ENCODE data around the gene SMIM27. TPM values are rescaled to one million over a fixed set of nuclear protein-coding genes. Genes with fewer than 3 reads are reported as not detected.

The SMIM27 gene
- total RNA-seq, 1 experiment from 2014 or later = 6.5 TPM

- peaks cover 13% of the 10 kb centered on the region for H3K4me1 ChIP-seq (ENCODE audit: insufficient read depth, low read length, poor library complexity, severe bottlenecking)
- H3K27ac ChIP-seq (ENCODE audit: low read depth, low read length, poor library complexity, severe bottlenecking) = peak overlapping the region; percentile 73
- TF ChIP-seq EZH2 (IDR thresholded peaks at IDR 0.05; ENCODE audit: borderline replicate concordance, low read depth, low read length, poor library complexity, severe bottlenecking) = no peak
- no peak for TF ChIP-seq CTCF (conservative IDR thresholded peaks at IDR 0.05; ENCODE audit: low read depth, low read length)
- H3K4me3 ChIP-seq (ENCODE audit: low read depth, low read length, poor library complexity, severe bottlenecking) = peak overlapping the region; percentile 69
- DNase-seq (ENCODE audit: low spot score) = no peak
- no TSS peak for BruUV-seq (replicated peaks)
- H3K27me3 ChIP-seq (replicated peaks; ENCODE audit: insufficient read depth, low read depth, low read length, poor library complexity) = no peaks in the 10 kb centered on the region
- H3K9me3 ChIP-seq (ENCODE audit: low read depth, low read length, poor library complexity, severe bottlenecking) = no peaks in the 10 kb centered on the region
- ChIA-PET POLR2A (ENCODE audit: low non-redundant PET) (interaction anchor here (0.6 kb wide), 1 partner anchor 609 kb away, joined by 3 read pairs; no protein-coding TSS in a partner anchor), CTCF (interaction anchor here (0.6 to 2.3 kb wide), 4 partner anchors 23 to 147 kb away, joined by 3 to 32 read pairs (median 4); no protein-coding TSS in a partner anchor)
- H3K36me3 ChIP-seq (ENCODE audit: insufficient read depth, low read length, poor library complexity, severe bottlenecking) = no peaks in the 10 kb centered on the region
- intact Hi-C loops (cut with micrococcal nuclease; ENCODE audit: unreplicated experiment) = loop anchor here (2.0 to 10.0 kb wide), 2 partner anchors 49 to 147 kb away; partner anchors contain the start of gene NDUFB6
These were observed 26.5 kb upstream of the SMIM27 start for GRCh38 chr9:32525709-32526030.

- H3K27ac ChIP-seq (ENCODE audit: low read depth, low read length, poor library complexity, severe bottlenecking) = peak within 1 kb of the TSS; percentile 73
- POLR2A ChIA-PET (ENCODE audit: low non-redundant PET) = interaction anchor here (0.6 kb wide), 1 partner anchor 609 kb away, joined by 3 read pairs; no protein-coding TSS in a partner anchor
- peak within 1 kb of the TSS; percentile 69 for H3K4me3 ChIP-seq (ENCODE audit: low read depth, low read length, poor library complexity, severe bottlenecking)
- H3K36me3 ChIP-seq (ENCODE audit: insufficient read depth, low read length, poor library complexity, severe bottlenecking) = no peaks in the 10 kb centered on the region
- no peaks in the 10 kb centered on the region for H3K9me3 ChIP-seq (ENCODE audit: low read depth, low read length, poor library complexity, severe bottlenecking)
- no TSS peak for BruUV-seq (replicated peaks)
- no peaks in the 10 kb centered on the region for H3K27me3 ChIP-seq (replicated peaks; ENCODE audit: insufficient read depth, low read depth, low read length, poor library complexity)
- DNase-seq (ENCODE audit: low spot score) = peak; percentile 96
- H3K4me1 ChIP-seq (ENCODE audit: insufficient read depth, low read length, poor library complexity, severe bottlenecking) = peaks cover 13% of the 10 kb centered on the region
- no peak for TF ChIP-seq EZH2 (IDR thresholded peaks at IDR 0.05; ENCODE audit: borderline replicate concordance, low read depth, low read length, poor library complexity, severe bottlenecking)
- TF ChIP-seq CTCF (conservative IDR thresholded peaks at IDR 0.05; ENCODE audit: low read depth, low read length) = peak; percentile 70
- CTCF ChIA-PET = interaction anchor here (0.6 to 2.3 kb wide), 5 partner anchors 23 to 148 kb away, joined by 3 to 32 read pairs (median 5); no protein-coding TSS in a partner anchor
- intact Hi-C loops (cut with micrococcal nuclease; ENCODE audit: unreplicated experiment) = loop anchor here (2.0 to 10.0 kb wide), 2 partner anchors 49 to 147 kb away; partner anchors contain the start of gene NDUFB6
These were observed 26.0 kb upstream of the SMIM27 start, which contains the start of gene RIGI for GRCh38 chr9:32526041-32526706. Gene RIGI (minus strand): TSS chr9:32526196. CDS start chr9:32526166, 30 bp downstream.

GRCh38 chr9:32526707-32527048 is 25.4 kb upstream of the SMIM27 start:
- TF ChIP-seq CTCF (conservative IDR thresholded peaks at IDR 0.05; ENCODE audit: low read depth, low read length) (no peak), EZH2 (IDR thresholded peaks at IDR 0.05; ENCODE audit: borderline replicate concordance, low read depth, low read length, poor library complexity, severe bottlenecking) (no peak)
- intact Hi-C loops (cut with micrococcal nuclease; ENCODE audit: unreplicated experiment) = loop anchor here (2.0 to 10.0 kb wide), 2 partner anchors 48 to 148 kb away; partner anchors contain the start of gene NDUFB6
- Histone ChIP-seq H3K4me1 (ENCODE audit: insufficient read depth, low read length, poor library complexity, severe bottlenecking) (peaks cover 13% of the 10 kb centered on the region), H3K36me3 (ENCODE audit: insufficient read depth, low read length, poor library complexity, severe bottlenecking) (no peaks in the 10 kb centered on the region), H3K27me3 (replicated peaks; ENCODE audit: insufficient read depth, low read depth, low read length, poor library complexity) (no peaks in the 10 kb centered on the region), H3K9me3 (ENCODE audit: low read depth, low read length, poor library complexity, severe bottlenecking) (no peaks in the 10 kb centered on the region), H3K27ac (ENCODE audit: low read depth, low read length, poor library complexity, severe bottlenecking) (peak overlapping the region; percentile 73), H3K4me3 (ENCODE audit: low read depth, low read length, poor library complexity, severe bottlenecking) (peak overlapping the region; percentile 69)
- ChIA-PET CTCF (interaction anchor here (1.0 to 2.3 kb wide), 4 partner anchors 24 to 148 kb away, joined by 3 to 32 read pairs (median 5); no protein-coding TSS in a partner anchor), POLR2A (ENCODE audit: low non-redundant PET) (no interaction called here)
- BruUV-seq (replicated peaks) = no TSS peak
- DNase-seq (ENCODE audit: low spot score) = no peak

Data from A673 (cell line).